Neuronal stem cell (in vitro differentiated cells): ENCODE data around the gene CFH.

Experiments used
- DNase-seq: peaks from one replicate; pipeline ENCODE4 v3.0.0-alpha.2; 2013; ENCODE audit warnings: low spot score
- H2AFZ ChIP-seq: one replicate; pipeline ENCODE4 v1.6.1; 2013; ENCODE audit warnings: mild to moderate bottlenecking, low read length, inconsistent platforms
- H2AK5ac ChIP-seq: 2 replicates; pipeline ENCODE4 v1.6.1; 2013; ENCODE audit warnings: low read depth, mild to moderate bottlenecking, inconsistent platforms, low read length, moderate library complexity, mixed read lengths
- H2BK120ac ChIP-seq: 2 replicates; pipeline ENCODE4 v1.6.1; 2013; ENCODE audit warnings: low read depth, mild to moderate bottlenecking, inconsistent platforms, low read length, moderate library complexity, mixed read lengths
- H2BK12ac ChIP-seq: one replicate; pipeline ENCODE4 v1.6.1; 2013; ENCODE audit warnings: low read length, inconsistent platforms
- H2BK15ac ChIP-seq: 2 replicates; pipeline ENCODE4 v1.6.1; 2013; ENCODE audit warnings: mild to moderate bottlenecking, low read length, inconsistent platforms, mixed read lengths
- H2BK5ac ChIP-seq: one replicate; pipeline ENCODE4 v1.6.1; 2013; ENCODE audit warnings: inconsistent platforms, mild to moderate bottlenecking, low read length, moderate library complexity
- H3K14ac ChIP-seq: one replicate; pipeline ENCODE4 v1.6.1; 2013; ENCODE audit warnings: low read length, inconsistent platforms
- H3K18ac ChIP-seq: 2 replicates; pipeline ENCODE4 v1.6.1; 2013; ENCODE audit warnings: low read length, inconsistent platforms
- H3K23ac ChIP-seq: 2 replicates; pipeline ENCODE4 v1.6.1; 2013; ENCODE audit warnings: low read depth, mild to moderate bottlenecking, mixed read lengths, low read length, inconsistent platforms; ENCODE audit not compliant: poor library complexity
- H3K27ac ChIP-seq: replicated peaks from 3 replicates; pipeline ENCODE4 v1.5.1; 2013; ENCODE audit warnings: low read length, inconsistent platforms
- H3K27me3 ChIP-seq, 3 experiments: 2 replicates each; pipeline ENCODE4 v1.6.1; 2013; ENCODE audit warnings: low read length in 3 of 3, mild to moderate bottlenecking in 2 of 3, inconsistent platforms in 1 of 3, low read depth in 1 of 3, mixed read lengths in 1 of 3, moderate library complexity in 1 of 3; ENCODE audit not compliant: control insufficient read depth in 3 of 3, insufficient read depth in 3 of 3
- H3K36me3 ChIP-seq, 2 donors: replicated peaks in 1 of 2; 2 replicates each; pipeline ENCODE4 v1.6.1; 2013; ENCODE audit warnings: low read length in 2 of 2; ENCODE audit not compliant: control insufficient read depth in 2 of 2, insufficient read depth in 2 of 2
- H3K4ac ChIP-seq: 2 replicates; pipeline ENCODE4 v1.6.1; 2013; ENCODE audit warnings: inconsistent platforms, mild to moderate bottlenecking, low read length, moderate library complexity
- H3K4me1 ChIP-seq, 2 donors: 1 replicate in 1 of 2; 2 replicates in 1 of 2; pipeline ENCODE4 v1.6.1; 2013; ENCODE audit warnings: low read length in 2 of 2, low read depth in 1 of 2; ENCODE audit not compliant: control insufficient read depth in 2 of 2, insufficient read depth in 1 of 2
- H3K4me2 ChIP-seq: one replicate; pipeline ENCODE4 v1.6.1; 2013; ENCODE audit warnings: mild to moderate bottlenecking, low read length, inconsistent platforms; ENCODE audit not compliant: insufficient read depth, poor library complexity, severe bottlenecking
- H3K4me3 ChIP-seq, 2 donors: 2 replicates each; pipeline ENCODE4 v1.5.1; 2013; ENCODE audit warnings: low read length in 2 of 2, mild to moderate bottlenecking in 2 of 2, inconsistent platforms in 1 of 2, moderate library complexity in 1 of 2
- H3K79me1 ChIP-seq: one replicate; pipeline ENCODE4 v1.6.1; 2013; ENCODE audit warnings: low read depth, mild to moderate bottlenecking, inconsistent platforms, low read length, moderate library complexity
- H3K9ac ChIP-seq: one replicate; pipeline ENCODE4 v1.6.1; 2013; ENCODE audit warnings: mild to moderate bottlenecking, low read depth, low read length, inconsistent platforms; ENCODE audit not compliant: poor library complexity
- H3K9me3 ChIP-seq, 2 donors: replicated peaks in 1 of 2; 2 replicates each; pipeline versions ENCODE3 to v1.6.1; 2013; ENCODE audit warnings: low read length in 2 of 2, mild to moderate bottlenecking in 2 of 2, inconsistent platforms in 1 of 2, low read depth in 1 of 2, mixed read lengths in 1 of 2, moderate library complexity in 1 of 2; ENCODE audit not compliant: control insufficient read depth in 2 of 2, insufficient read depth in 1 of 2
- H4K8ac ChIP-seq: one replicate; pipeline ENCODE4 v1.6.1; 2013; ENCODE audit warnings: low read depth, mild to moderate bottlenecking, inconsistent platforms, low read length, moderate library complexity
- H4K91ac ChIP-seq: one replicate; pipeline ENCODE4 v1.6.1; 2013; ENCODE audit warnings: low read length, low read depth, mild to moderate bottlenecking, inconsistent platforms; ENCODE audit not compliant: poor library complexity
- WGBS, 2 donors: extraction: QIAGEN DNeasy Blood & Tissue Kit; methylation state at CpG; one replicate each; pipeline ENCODE4 v1.1.7; 2013; ENCODE audit warnings: missing lambda C conversion rate in 2 of 2, mixed read lengths in 1 of 2; ENCODE audit not compliant: insufficient read length in 2 of 2, insufficient replicate concordance in 1 of 2; ENCODE audit errors: extremely low coverage in 2 of 2; 5-methylcytosine and 5-hydroxymethylcytosine counted together

CFH gene

GRCh38 chr1:196669051-196669450, 17.2 kb downstream of the CFH start:
- H3K4me3 ChIP-seq: no peak overlapping the region
- no peak overlapping the region for H3K4me2 ChIP-seq
- H3K36me3 ChIP-seq: no peaks in the 10 kb centered on the region
- no peak overlapping the region for H3K9ac ChIP-seq
- no peaks in the 10 kb centered on the region for H3K79me1 ChIP-seq
- no peak overlapping the region for H4K91ac ChIP-seq
- H3K4me1 ChIP-seq: no peaks in the 10 kb centered on the region
- no peak overlapping the region for H2AFZ ChIP-seq
- DNase-seq: no peak
- no peak overlapping the region for H2BK12ac ChIP-seq
- no peak overlapping the region for H2BK5ac ChIP-seq
- H3K4ac ChIP-seq: no peak overlapping the region
- H3K27ac ChIP-seq: no peak overlapping the region
- no peak overlapping the region for H2BK15ac ChIP-seq
- H3K14ac ChIP-seq: no peak overlapping the region
- WGBS, 2 donors: no CpG with 5 or more reads among the region's 2 CpGs
- H2BK120ac ChIP-seq: no peak overlapping the region
- no peak overlapping the region for H4K8ac ChIP-seq
- H3K9me3 ChIP-seq: no peaks in the 10 kb centered on the region
- H2AK5ac ChIP-seq: no peak overlapping the region
- H3K23ac ChIP-seq: no peak overlapping the region
- H3K27me3 ChIP-seq: no peaks in the 10 kb centered on the region
- H3K18ac ChIP-seq: no peak overlapping the region

GRCh38 chr1:196669693-196670092, 17.9 kb downstream of the CFH start:
- Histone ChIP-seq H2BK15ac (no peak overlapping the region), H3K27ac (no peak overlapping the region), H4K8ac (no peak overlapping the region), H3K9me3 (no peaks in the 10 kb centered on the region), H3K14ac (no peak overlapping the region), H3K23ac (no peak overlapping the region), H2BK120ac (no peak overlapping the region), H2BK5ac (no peak overlapping the region), H3K4me3 (no peak overlapping the region), H3K4me1 (no peaks in the 10 kb centered on the region), H3K36me3 (no peaks in the 10 kb centered on the region), H2BK12ac (no peak overlapping the region), H4K91ac (no peak overlapping the region), H3K9ac (no peak overlapping the region), H3K4ac (no peak overlapping the region), H3K4me2 (no peak overlapping the region), H3K79me1 (no peaks in the 10 kb centered on the region), H3K27me3 (no peaks in the 10 kb centered on the region), H2AK5ac (no peak overlapping the region), H2AFZ (no peak overlapping the region), H3K18ac (no peak overlapping the region)
- no peak for DNase-seq

- no peak overlapping the region for H3K14ac ChIP-seq
- no peak overlapping the region for H2AK5ac ChIP-seq
- DNase-seq: no peak
- no peaks in the 10 kb centered on the region for H3K36me3 ChIP-seq
- no peak overlapping the region for H4K8ac ChIP-seq
- no peak overlapping the region for H2BK12ac ChIP-seq
- no peak overlapping the region for H3K4me3 ChIP-seq
- no peak overlapping the region for H3K9ac ChIP-seq
- no peak overlapping the region for H2BK5ac ChIP-seq
- H3K23ac ChIP-seq: no peak overlapping the region
- H2BK15ac ChIP-seq: no peak overlapping the region
- H3K4ac ChIP-seq: no peak overlapping the region
- no peak overlapping the region for H3K4me2 ChIP-seq
- H3K79me1 ChIP-seq: no peaks in the 10 kb centered on the region
- H2BK120ac ChIP-seq: no peak overlapping the region
- no peaks in the 10 kb centered on the region for H3K4me1 ChIP-seq
- no peaks in the 10 kb centered on the region for H3K9me3 ChIP-seq
- no peak overlapping the region for H3K18ac ChIP-seq
- no peak overlapping the region for H3K27ac ChIP-seq
- no peak overlapping the region for H2AFZ ChIP-seq
- H4K91ac ChIP-seq: no peak overlapping the region
- H3K27me3 ChIP-seq: no peaks in the 10 kb centered on the region
Measured at GRCh38 chr1:196674908-196675307, 23.1 kb downstream of the CFH start.

DNA sequence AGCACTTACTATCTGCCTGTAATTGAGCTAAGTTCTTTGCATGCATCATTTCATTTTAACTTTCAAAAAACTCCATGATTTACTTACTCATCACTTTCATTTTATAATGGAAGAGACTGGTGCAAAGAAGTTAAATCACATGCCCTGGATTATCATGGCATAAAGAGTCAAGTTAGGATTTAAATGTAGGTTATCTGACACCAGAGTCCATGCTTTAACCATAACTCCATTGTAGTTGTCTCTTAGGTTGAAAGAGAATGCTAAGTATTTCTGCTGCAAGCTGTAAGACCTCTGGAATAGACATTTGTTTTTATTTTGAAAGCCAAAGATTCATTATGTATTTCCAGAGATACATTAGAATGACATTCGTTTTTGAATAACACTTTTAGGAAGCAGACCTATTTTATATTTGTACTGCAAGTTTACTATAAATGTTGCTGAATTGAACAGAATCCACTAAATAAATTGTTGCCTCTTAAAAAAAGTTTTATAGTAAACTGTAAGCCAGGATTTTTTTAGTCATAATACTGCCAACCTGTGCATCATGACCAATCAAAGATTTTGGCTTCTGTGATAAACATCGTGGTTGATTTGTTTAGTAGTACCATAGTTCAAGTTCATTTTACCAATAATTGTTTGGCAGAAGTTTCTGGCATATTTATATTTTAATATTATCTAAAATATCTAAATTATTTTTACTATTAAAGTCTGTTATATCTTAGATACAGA, 26.1 kb downstream of the CFH start:
- H3K4me1 ChIP-seq: no peaks in the 10 kb centered on the region
- no peak overlapping the region for H3K4ac ChIP-seq
- H3K4me2 ChIP-seq: no peak overlapping the region
- no peak overlapping the region for H3K14ac ChIP-seq
- no peak overlapping the region for H2BK5ac ChIP-seq
- H3K9ac ChIP-seq: no peak overlapping the region
- H2AK5ac ChIP-seq: no peak overlapping the region
- no peak for DNase-seq
- no peaks in the 10 kb centered on the region for H3K9me3 ChIP-seq
- H3K23ac ChIP-seq: no peak overlapping the region
- H2AFZ ChIP-seq: no peak overlapping the region
- H4K91ac ChIP-seq: no peak overlapping the region
- no peak overlapping the region for H2BK15ac ChIP-seq
- H3K27ac ChIP-seq: no peak overlapping the region
- H4K8ac ChIP-seq: no peak overlapping the region
- H3K79me1 ChIP-seq: no peaks in the 10 kb centered on the region
- no peaks in the 10 kb centered on the region for H3K36me3 ChIP-seq
- no CpG with 5 or more reads among the region's 2 CpGs for WGBS, 2 donors
- no peak overlapping the region for H3K4me3 ChIP-seq
- no peak overlapping the region for H3K18ac ChIP-seq
- H2BK12ac ChIP-seq: no peak overlapping the region
- no peak overlapping the region for H2BK120ac ChIP-seq
- no peaks in the 10 kb centered on the region for H3K27me3 ChIP-seq
